ENCODE measurements around the gene RAB23.

Gene RAB23

GRCh38 chr6:57165080-57165479 lies 57.0 kb downstream of the RAB23 start:
- no peak for DNase-seq (ENCODE audit: extremely low read depth, low read depth)
- TF ChIP-seq CTCF (IDR thresholded peaks at IDR 0.05; ENCODE audit: low read depth, low read length), result no peak

GRCh38 chr6:57163956-57164355 lies 58.2 kb downstream of the RAB23 start:
- TF ChIP-seq CTCF (IDR thresholded peaks at IDR 0.05; ENCODE audit: low read depth, low read length), result no peak
- DNase-seq (ENCODE audit: extremely low read depth, low read depth), result no peak

GRCh38 chr6:57162516-57162915 lies 59.6 kb downstream of the RAB23 start:
- DNase-seq (ENCODE audit: extremely low read depth, low read depth), result no peak
- TF ChIP-seq CTCF (IDR thresholded peaks at IDR 0.05; ENCODE audit: low read depth, low read length), result no peak

GRCh38 chr6:57162028-57162427 lies 60.1 kb downstream of the RAB23 start:
- DNase-seq (ENCODE audit: extremely low read depth, low read depth), result no peak
- TF ChIP-seq CTCF (IDR thresholded peaks at IDR 0.05; ENCODE audit: low read depth, low read length), result no peak

GRCh38 chr6:57159127-57159526 lies 63.0 kb downstream of the RAB23 start:
- TF ChIP-seq CTCF (IDR thresholded peaks at IDR 0.05; ENCODE audit: low read depth, low read length), result no peak
- DNase-seq (ENCODE audit: extremely low read depth, low read depth), result no peak

- no peak for DNase-seq (ENCODE audit: extremely low read depth, low read depth)
- no peak for TF ChIP-seq CTCF (IDR thresholded peaks at IDR 0.05; ENCODE audit: low read depth, low read length)
These were observed 63.4 kb downstream of the RAB23 start for GRCh38 chr6:57158658-57159057.

GRCh38 chr6:57147955-57148858 lies 73.9 kb downstream of the RAB23 start:
- no peak for TF ChIP-seq CTCF (IDR thresholded peaks at IDR 0.05; ENCODE audit: low read depth, low read length)
- DNase-seq (ENCODE audit: extremely low read depth, low read depth), result no peak
